KMS-11 (cell line): ENCODE measurements around the gene DIAPH2.

Experiments used
- H2AFZ ChIP-seq: fragments of 200-600 bp; sonication (generic); 2 replicates; pipeline ENCODE4 v1.6.1; 2016; ENCODE audit warnings: antibody characterized with exemption, mixed run types, low read depth
- H3K27ac ChIP-seq: fragments of 200-600 bp; sonication (generic); 2 replicates; pipeline ENCODE4 v1.6.1; 2016; ENCODE audit warnings: mild to moderate bottlenecking, mixed run types
- H3K27me3 ChIP-seq: fragments of 200-600 bp; sonication (generic); 2 replicates; pipeline ENCODE4 v1.6.1; 2017; ENCODE audit warnings: mild to moderate bottlenecking, low read depth, mixed run types, moderate library complexity; ENCODE audit not compliant: insufficient read depth
- H3K36me3 ChIP-seq: fragments of 200-600 bp; sonication (generic); 2 replicates; pipeline ENCODE4 v1.6.1; 2017; ENCODE audit warnings: mild to moderate bottlenecking, mixed run types; ENCODE audit not compliant: insufficient read depth
- H3K4me1 ChIP-seq: fragments of 200-600 bp; sonication (generic); 2 replicates; pipeline ENCODE4 v1.6.1; 2016; ENCODE audit warnings: mild to moderate bottlenecking, low read depth, mixed run types; ENCODE audit not compliant: poor library complexity, severe bottlenecking
- H3K4me2 ChIP-seq: fragments of 200-600 bp; sonication (generic); 2 replicates; pipeline ENCODE4 v1.7.0; 2016; ENCODE audit warnings: mild to moderate bottlenecking, mixed run types
- H3K4me3 ChIP-seq: fragments of 200-600 bp; sonication (generic); IDR thresholded peaks from 2 replicates; pipeline ENCODE4 v1.6.1; 2017; ENCODE audit warnings: low read depth, low read length, mixed read lengths; ENCODE audit not compliant: insufficient read depth
- H3K79me2 ChIP-seq: fragments of 200-600 bp; sonication (generic); 2 replicates; pipeline ENCODE4 v1.6.1; 2016; ENCODE audit warnings: low read depth, mixed run types; ENCODE audit not compliant: insufficient read depth
- H3K9ac ChIP-seq: fragments of 200-600 bp; sonication (generic); 2 replicates; pipeline ENCODE4 v1.6.1; 2016; ENCODE audit warnings: mild to moderate bottlenecking, mixed run types
- H4K20me1 ChIP-seq: fragments of 200-600 bp; sonication (generic); 2 replicates; pipeline ENCODE4 v1.6.1; 2016; ENCODE audit warnings: mild to moderate bottlenecking, mixed run types; ENCODE audit not compliant: insufficient read depth
- CTCF ChIP-seq: fragments of 200-600 bp; sonication (generic); conservative IDR thresholded peaks from 2 replicates; pipeline ENCODE4 v1.6.1; 2017; ENCODE audit warnings: low read depth, mild to moderate bottlenecking, antibody characterized with exemption, low read length, moderate library complexity, mixed read lengths

Gene DIAPH2

DNA sequence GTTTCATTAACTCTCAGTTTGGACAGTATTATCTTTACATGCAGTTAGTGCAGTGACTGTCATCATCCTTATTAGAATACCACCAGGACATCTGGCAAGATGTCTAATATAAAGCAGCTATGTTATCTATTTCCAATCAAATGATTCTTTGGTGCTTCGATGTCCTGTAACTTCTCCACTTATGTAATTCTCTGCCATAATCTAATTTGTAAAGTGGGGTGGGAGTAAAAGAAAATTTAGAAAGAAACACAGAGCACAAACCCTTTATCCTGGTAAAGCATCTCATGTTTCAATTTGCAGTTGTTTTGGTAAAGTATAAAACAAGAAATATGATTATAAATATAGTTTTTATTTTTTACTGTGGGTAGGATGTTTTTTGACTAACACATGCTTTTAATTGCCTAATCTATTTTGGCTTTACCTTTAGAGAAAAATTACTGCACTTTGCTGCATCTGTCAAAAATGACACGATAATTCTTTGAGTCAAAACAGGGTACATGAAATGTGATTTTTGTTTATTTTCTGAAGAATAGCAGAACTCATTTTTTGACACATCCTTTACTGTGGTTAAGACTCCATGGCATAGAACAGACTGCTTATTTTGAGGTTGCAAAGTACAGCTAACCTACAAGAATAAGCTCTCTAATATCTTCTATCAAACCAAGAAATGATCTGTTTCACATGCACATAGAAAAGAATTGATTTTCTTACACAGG, 581.9 kb downstream of the DIAPH2 start:
- Histone ChIP-seq H4K20me1 (no peaks in the 10 kb centered on the region), H3K27me3 (no peaks in the 10 kb centered on the region), H3K27ac (no peak overlapping the region), H3K36me3 (no peaks in the 10 kb centered on the region), H3K4me3 (no peak overlapping the region), H3K79me2 (no peaks in the 10 kb centered on the region), H3K4me1 (no peaks in the 10 kb centered on the region), H2AFZ (no peak overlapping the region), H3K9ac (no peak overlapping the region), H3K4me2 (no peak overlapping the region)
- TF ChIP-seq CTCF, result no peak

- H3K36me3 ChIP-seq, result no peaks in the 10 kb centered on the region
Measured at GRCh38 chrX:97267396-97268181, 582.9 kb downstream of the DIAPH2 start.

GRCh38 chrX:97268182-97268680, 583.6 kb downstream of the DIAPH2 start:
- H3K4me2 ChIP-seq, result no peak overlapping the region
- H4K20me1 ChIP-seq, result no peaks in the 10 kb centered on the region
- TF ChIP-seq CTCF, result no peak
- no peak overlapping the region for H3K27ac ChIP-seq
- no peak overlapping the region for H2AFZ ChIP-seq
- H3K36me3 ChIP-seq, result no peaks in the 10 kb centered on the region
- H3K79me2 ChIP-seq, result no peaks in the 10 kb centered on the region
- no peaks in the 10 kb centered on the region for H3K4me1 ChIP-seq
- H3K27me3 ChIP-seq, result no peaks in the 10 kb centered on the region
- no peak overlapping the region for H3K9ac ChIP-seq
- no peak overlapping the region for H3K4me3 ChIP-seq

More at GRCh38 chrX:97267396-97268181, 582.9 kb downstream of the DIAPH2 start:
- Histone ChIP-seq H4K20me1 (no peaks in the 10 kb centered on the region), H3K27me3 (no peaks in the 10 kb centered on the region), H3K9ac (no peak overlapping the region), H3K27ac (no peak overlapping the region), H3K4me2 (no peak overlapping the region), H3K4me3 (no peak overlapping the region), H3K79me2 (no peaks in the 10 kb centered on the region), H3K4me1 (no peaks in the 10 kb centered on the region), H2AFZ (no peak overlapping the region)
- TF ChIP-seq CTCF, result no peak

GRCh38 chrX:97284531-97284930, 599.9 kb downstream of the DIAPH2 start:
- no peaks in the 10 kb centered on the region for H3K4me1 ChIP-seq
- no peaks in the 10 kb centered on the region for H3K27me3 ChIP-seq
- H3K27ac ChIP-seq, result no peak overlapping the region
- no peak overlapping the region for H3K4me3 ChIP-seq
- H3K4me2 ChIP-seq, result no peak overlapping the region
- no peak overlapping the region for H2AFZ ChIP-seq
- TF ChIP-seq CTCF, result no peak
- H4K20me1 ChIP-seq, result no peaks in the 10 kb centered on the region
- H3K9ac ChIP-seq, result no peak overlapping the region
- H3K79me2 ChIP-seq, result no peaks in the 10 kb centered on the region
- H3K36me3 ChIP-seq, result no peaks in the 10 kb centered on the region
